ENCODE data around the gene GBX1. TPM values are rescaled to one million over a fixed set of nuclear protein-coding genes. Genes with fewer than 3 reads are reported as not detected.

The GBX1 gene
- total RNA-seq, 2 experiments from 2014 or later, result not detected

DNA sequence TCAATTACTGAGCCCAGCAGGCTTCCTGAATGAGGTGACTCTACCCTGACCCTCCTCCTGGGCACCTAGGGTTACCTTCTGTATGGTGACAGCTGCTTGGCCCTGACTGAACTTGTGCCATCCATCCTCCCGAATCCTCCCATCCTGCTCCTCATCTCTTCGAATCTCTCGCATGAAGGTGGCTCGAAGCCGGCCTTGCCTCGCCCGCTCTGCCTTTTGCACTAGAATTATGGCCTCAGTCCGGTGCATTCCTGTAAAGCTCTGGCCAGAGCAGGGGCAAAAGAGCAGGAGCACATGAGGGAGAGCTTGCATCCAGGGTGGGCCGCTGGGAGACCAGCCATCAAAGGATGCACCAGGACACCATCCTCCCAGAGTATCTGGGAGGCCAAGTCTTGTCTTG lies 35.3 kb upstream of the GBX1 start:
- no peaks in the 10 kb centered on the region for H3K27me3 Mint-ChIP-seq
- CTCF ChIA-PET, result no interaction called here
- H3K9me3 Mint-ChIP-seq, result no peaks in the 10 kb centered on the region
- DNase-seq (no peak), ATAC-seq (no peak)
- H3K27ac Mint-ChIP-seq, result no peak overlapping the region
- H3K4me1 Mint-ChIP-seq (ENCODE audit: low read depth), result peaks cover 15% of the 10 kb centered on the region
- H3K36me3 Mint-ChIP-seq (ENCODE audit: low read depth), result no peaks in the 10 kb centered on the region
- intact Hi-C loops (cut with micrococcal nuclease), result no loop called here
- H3K4me3 Mint-ChIP-seq, result no peak overlapping the region
- POLR2A ChIA-PET, result no interaction called here
- TF ChIP-seq, protein P1, sequence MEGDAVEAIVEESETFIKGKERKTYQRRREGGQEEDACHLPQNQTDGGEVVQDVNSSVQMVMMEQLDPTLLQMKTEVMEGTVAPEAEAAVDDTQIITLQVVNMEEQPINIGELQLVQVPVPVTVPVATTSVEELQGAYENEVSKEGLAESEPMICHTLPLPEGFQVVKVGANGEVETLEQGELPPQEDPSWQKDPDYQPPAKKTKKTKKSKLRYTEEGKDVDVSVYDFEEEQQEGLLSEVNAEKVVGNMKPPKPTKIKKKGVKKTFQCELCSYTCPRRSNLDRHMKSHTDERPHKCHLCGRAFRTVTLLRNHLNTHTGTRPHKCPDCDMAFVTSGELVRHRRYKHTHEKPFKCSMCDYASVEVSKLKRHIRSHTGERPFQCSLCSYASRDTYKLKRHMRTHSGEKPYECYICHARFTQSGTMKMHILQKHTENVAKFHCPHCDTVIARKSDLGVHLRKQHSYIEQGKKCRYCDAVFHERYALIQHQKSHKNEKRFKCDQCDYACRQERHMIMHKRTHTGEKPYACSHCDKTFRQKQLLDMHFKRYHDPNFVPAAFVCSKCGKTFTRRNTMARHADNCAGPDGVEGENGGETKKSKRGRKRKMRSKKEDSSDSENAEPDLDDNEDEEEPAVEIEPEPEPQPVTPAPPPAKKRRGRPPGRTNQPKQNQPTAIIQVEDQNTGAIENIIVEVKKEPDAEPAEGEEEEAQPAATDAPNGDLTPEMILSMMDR (IDR thresholded peaks at IDR 0.05), result no peak

DNA sequence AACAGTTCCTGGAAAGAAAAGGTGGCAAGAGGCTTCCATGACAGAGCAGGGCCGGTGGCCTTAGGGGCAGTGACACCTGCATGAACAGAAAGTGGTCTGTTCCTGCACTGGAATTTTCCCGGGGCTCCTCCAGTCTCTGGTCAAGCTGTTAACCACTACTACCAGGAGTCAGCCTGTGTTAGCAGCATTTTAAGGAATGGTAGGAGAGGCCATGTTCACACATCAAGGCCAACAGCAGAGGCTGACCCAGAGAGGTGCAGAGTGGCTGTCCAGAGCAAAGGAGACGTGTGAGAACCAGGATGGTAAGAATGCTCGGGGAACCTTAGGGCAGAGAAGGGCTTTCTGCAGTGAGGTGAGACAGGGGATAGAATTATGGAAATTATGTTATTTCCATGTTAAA lies 34.3 kb upstream of the GBX1 start:
- H3K4me1 Mint-ChIP-seq (ENCODE audit: low read depth), result peaks cover 4% of the 10 kb centered on the region
- ChIA-PET CTCF (no interaction called here), POLR2A (no interaction called here)
- no peak overlapping the region for H3K27ac Mint-ChIP-seq
- DNase-seq (no peak), ATAC-seq (no peak)
- H3K4me3 Mint-ChIP-seq, result no peak overlapping the region
- no peaks in the 10 kb centered on the region for H3K36me3 Mint-ChIP-seq (ENCODE audit: low read depth)
- TF ChIP-seq, protein P1 (IDR thresholded peaks at IDR 0.05), result no peak
- intact Hi-C loops (cut with micrococcal nuclease), result no loop called here
- H3K9me3 Mint-ChIP-seq, result no peaks in the 10 kb centered on the region
- no peaks in the 10 kb centered on the region for H3K27me3 Mint-ChIP-seq

DNA sequence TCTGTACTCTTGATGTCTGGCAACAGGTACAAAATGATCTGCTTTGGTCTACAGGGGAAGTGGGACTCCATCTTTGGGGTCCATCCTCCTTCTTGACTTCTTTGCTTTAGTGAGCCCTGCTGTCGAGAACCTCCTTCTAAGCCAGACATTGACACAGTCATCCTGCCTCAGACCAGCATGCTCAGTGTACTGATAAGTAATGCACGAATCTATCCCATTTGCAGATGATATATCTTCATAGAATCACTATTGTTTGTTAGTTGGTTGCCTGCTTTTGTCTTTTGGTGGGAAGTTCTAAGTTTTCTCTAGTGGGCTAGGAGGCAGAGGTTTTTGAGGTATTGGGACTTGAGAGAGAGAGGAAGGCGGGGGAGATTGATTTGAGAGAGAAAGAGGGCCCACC lies 33.9 kb upstream of the GBX1 start:
- Mint-ChIP-seq H3K4me3 (no peak overlapping the region), H3K27ac (no peak overlapping the region), H3K9me3 (no peaks in the 10 kb centered on the region), H3K4me1 (ENCODE audit: low read depth) (peaks cover 3% of the 10 kb centered on the region), H3K36me3 (ENCODE audit: low read depth) (no peaks in the 10 kb centered on the region), H3K27me3 (no peaks in the 10 kb centered on the region)
- intact Hi-C loops (cut with micrococcal nuclease), result no loop called here
- ChIA-PET CTCF (no interaction called here), POLR2A (no interaction called here)
- DNase-seq (no peak), ATAC-seq (no peak)
- TF ChIP-seq, protein P1 (IDR thresholded peaks at IDR 0.05), result no peak

DNA sequence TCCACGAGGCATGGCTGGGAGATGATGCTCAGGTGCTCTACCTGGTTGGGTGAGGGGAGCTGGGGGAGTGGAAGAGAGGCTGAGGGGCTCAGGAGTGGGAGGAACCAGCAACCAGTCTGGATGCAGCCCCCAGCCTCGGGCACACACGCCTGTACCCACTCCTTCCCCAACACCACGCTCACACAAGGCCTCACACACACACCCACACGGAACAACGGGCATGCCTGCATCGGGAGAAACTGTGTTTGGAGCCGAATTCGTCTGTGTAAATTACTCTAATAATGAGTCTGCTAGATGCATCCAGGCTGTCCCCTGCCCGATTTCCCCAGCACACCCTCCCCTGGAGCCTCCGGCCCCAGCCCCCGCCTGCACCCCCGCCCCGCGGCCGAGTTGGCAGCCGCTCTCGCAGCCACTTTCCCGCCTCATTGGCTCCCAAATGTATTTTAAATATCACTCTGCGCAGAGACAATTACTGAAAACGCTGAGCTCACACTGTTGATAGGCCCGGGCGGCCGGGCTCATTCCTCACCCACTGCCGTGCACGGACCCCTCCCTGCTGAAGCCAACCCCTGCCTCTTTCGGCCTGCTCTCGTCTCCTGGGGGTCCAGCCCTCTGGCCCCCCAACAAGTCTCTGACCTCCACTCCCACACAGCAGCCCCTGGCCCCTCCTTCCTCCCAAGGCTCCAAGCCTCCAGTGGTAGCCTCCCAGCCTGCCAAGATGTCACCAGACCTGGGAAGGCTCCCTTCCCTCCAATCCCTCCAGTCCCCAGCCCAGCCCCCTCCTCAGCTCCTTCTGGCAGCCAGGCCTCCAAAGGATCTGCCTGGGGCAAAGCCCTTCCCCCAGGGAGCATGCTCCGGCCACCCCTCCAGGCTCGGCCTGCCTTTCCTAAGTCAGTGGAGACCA lies 31.7 kb upstream of the GBX1 start:
- H3K9me3 Mint-ChIP-seq, result no peaks in the 10 kb centered on the region
- POLR2A ChIA-PET, result interaction anchor here (0.7 to 1.2 kb wide), 2 partner anchors 28 to 56 kb away, joined by 3 to 4 read pairs; partner anchors contain the start of gene ABCF2
- CTCF ChIA-PET, result no interaction called here
- H3K27ac Mint-ChIP-seq, result no peak overlapping the region
- TF ChIP-seq, protein P1 (IDR thresholded peaks at IDR 0.05), result no peak
- no peaks in the 10 kb centered on the region for H3K36me3 Mint-ChIP-seq (ENCODE audit: low read depth)
- H3K4me3 Mint-ChIP-seq, result no peak overlapping the region
- no peak for ATAC-seq
- H3K27me3 Mint-ChIP-seq, result peaks cover 2% of the 10 kb centered on the region
- intact Hi-C loops (cut with micrococcal nuclease), result no loop called here
- no peak for DNase-seq
- H3K4me1 Mint-ChIP-seq (ENCODE audit: low read depth), result no peaks in the 10 kb centered on the region

DNA sequence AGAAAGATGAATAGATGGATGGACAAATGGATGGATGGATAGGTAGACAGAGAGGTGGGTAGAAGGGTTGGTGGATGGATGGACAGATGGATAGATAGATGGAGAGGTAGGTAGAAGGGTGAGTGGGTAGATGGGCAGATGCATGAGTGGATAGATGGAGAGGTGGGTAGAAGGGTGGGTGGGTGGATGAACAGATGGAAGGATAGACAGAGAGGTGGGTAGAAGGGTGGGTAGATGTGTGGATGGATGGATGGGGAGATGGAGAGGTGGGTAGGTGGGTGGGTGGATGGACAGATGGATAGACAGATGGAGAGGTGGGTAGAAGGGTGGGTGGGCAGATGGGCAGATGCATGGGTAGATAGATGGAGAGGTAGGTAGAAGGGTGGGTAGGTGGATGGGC lies 30.4 kb upstream of the GBX1 start:
- CTCF ChIA-PET, result no interaction called here

More for the DNA sequence above, 30.4 kb upstream of the GBX1 start:
- Mint-ChIP-seq H3K27ac (no peak overlapping the region), H3K4me1 (ENCODE audit: low read depth) (no peaks in the 10 kb centered on the region), H3K27me3 (peaks cover 2% of the 10 kb centered on the region), H3K4me3 (no peak overlapping the region), H3K36me3 (ENCODE audit: low read depth) (no peaks in the 10 kb centered on the region), H3K9me3 (no peaks in the 10 kb centered on the region)
- intact Hi-C loops (cut with micrococcal nuclease), result no loop called here
- ATAC-seq (no peak), DNase-seq (no peak)
- POLR2A ChIA-PET, result no interaction called here
- TF ChIP-seq, protein P1 (IDR thresholded peaks at IDR 0.05), result no peak
